GM19397 (cell line): ENCODE measurements around the gene NEK11.
A peak's percentile ranks its signal among the peaks of the same experiment; 100 is the strongest.

Experiments
- ATAC-seq: cut with Tn5 transposase; IDR thresholded peaks from one replicate; pipeline ENCODE4 v1.9.1; 2021; ENCODE audit warnings: mild to moderate bottlenecking, moderate library complexity; ENCODE audit not compliant: unreplicated experiment

The NEK11 gene

GRCh38 chr3:131125684-131126083 is 99.0 kb downstream of the NEK11 start:
- no peak for ATAC-seq

- ATAC-seq = no peak
These were observed 114.2 kb downstream of the NEK11 start for GRCh38 chr3:131140891-131141290.

- no peak for ATAC-seq
These were observed 115.1 kb downstream of the NEK11 start for GRCh38 chr3:131141770-131142169.

- no peak for ATAC-seq
These were observed 115.9 kb downstream of the NEK11 start for GRCh38 chr3:131142580-131142979.

- ATAC-seq = no peak
These were observed 117.1 kb downstream of the NEK11 start for GRCh38 chr3:131143802-131144201.

GRCh38 chr3:131147534-131147933 is 120.9 kb downstream of the NEK11 start:
- no peak for ATAC-seq

- no peak for ATAC-seq
These were observed 131.8 kb downstream of the NEK11 start for GRCh38 chr3:131158434-131158833.

- ATAC-seq = no peak
These were observed 135.8 kb downstream of the NEK11 start for GRCh38 chr3:131162516-131162915.

GRCh38 chr3:131167867-131168266 is 141.2 kb downstream of the NEK11 start:
- ATAC-seq = no peak

GRCh38 chr3:131169331-131169730 is 142.7 kb downstream of the NEK11 start:
- ATAC-seq = no peak

- no peak for ATAC-seq
These were observed 146.0 kb downstream of the NEK11 start for GRCh38 chr3:131172502-131173200.

- peak; percentile 96 for ATAC-seq
These were observed 148.1 kb downstream of the NEK11 start for GRCh38 chr3:131174752-131175151.

GRCh38 chr3:131178710-131179375 is 152.2 kb downstream of the NEK11 start:
- ATAC-seq = no peak

GRCh38 chr3:131192701-131193100 is 166.0 kb downstream of the NEK11 start:
- no peak for ATAC-seq

GRCh38 chr3:131193641-131194238 is 167.1 kb downstream of the NEK11 start:
- ATAC-seq = no peak

GRCh38 chr3:131194816-131195215 is 168.1 kb downstream of the NEK11 start:
- no peak for ATAC-seq

GRCh38 chr3:131200636-131201199 is 174.0 kb downstream of the NEK11 start:
- no peak for ATAC-seq

- ATAC-seq = no peak
These were observed 189.7 kb downstream of the NEK11 start for GRCh38 chr3:131216330-131216729.

- no peak for ATAC-seq
These were observed 190.1 kb downstream of the NEK11 start for GRCh38 chr3:131216801-131217200.

GRCh38 chr3:131217296-131217741 is 190.6 kb downstream of the NEK11 start:
- no peak for ATAC-seq

- no peak for ATAC-seq
These were observed 191.5 kb downstream of the NEK11 start for GRCh38 chr3:131218196-131218595.

GRCh38 chr3:131221731-131222130 is 195.1 kb downstream of the NEK11 start:
- no peak for ATAC-seq
